ENCODE data around the gene CMKLR1. TPM values are rescaled to one million over a fixed set of nuclear protein-coding genes. Genes with fewer than 3 reads are reported as not detected.

CMKLR1 gene
- total RNA-seq, 4 donors from 2014 or later: 0.19 to 5.7 (median 2.5) TPM

GRCh38 chr12:108247130-108247529 lies 92.0 kb downstream of the CMKLR1 start:
- H3K4me1 ChIP-seq: no peaks in the 10 kb centered on the region
- no peak overlapping the region for H3K27ac ChIP-seq
- H3K36me3 ChIP-seq: no peaks in the 10 kb centered on the region
- TF ChIP-seq POLR2A (IDR thresholded peaks at IDR 0.05): no peak
- no peak overlapping the region for H3K4me3 ChIP-seq
- 66 to 71% methylated on average over 2 of the region's 2 CpGs for WGBS, 2 donors
- intact Hi-C loops (cut with DNase I): no loop called here
- peaks cover 0 to 5% (median 0%) of the 10 kb centered on the region in 4 donors for H3K27me3 ChIP-seq
- no peak for DNase-seq
- no peaks in the 10 kb centered on the region for H3K9me3 ChIP-seq

GRCh38 chr12:108241986-108242703 lies 97.0 kb downstream of the CMKLR1 start:
- WGBS, 2 donors: 58 to 59% methylated on average over 9 to 10 of the region's 10 CpGs
- H3K9me3 ChIP-seq: no peaks in the 10 kb centered on the region

GRCh38 chr12:108240928-108241327 lies 98.2 kb downstream of the CMKLR1 start:
- DNase-seq: no peak
- H3K27ac ChIP-seq: no peak overlapping the region
- H3K36me3 ChIP-seq: no peaks in the 10 kb centered on the region
- no peaks in the 10 kb centered on the region for H3K9me3 ChIP-seq
- intact Hi-C loops (cut with DNase I): no loop called here
- WGBS, 2 donors: 60 to 83% methylated on average over 1 to 3 of the region's 4 CpGs
- no peak for TF ChIP-seq POLR2A (IDR thresholded peaks at IDR 0.05)
- TF ChIP-seq CTCF (IDR thresholded peaks at IDR 0.05): no peak
- no peaks in the 10 kb centered on the region for H3K27me3 ChIP-seq
- H3K4me1 ChIP-seq: no peaks in the 10 kb centered on the region
- H3K4me3 ChIP-seq: no peak overlapping the region

More at GRCh38 chr12:108241986-108242703, 97.0 kb downstream of the CMKLR1 start:
- no peak for DNase-seq
- no peaks in the 10 kb centered on the region for H3K36me3 ChIP-seq
- intact Hi-C loops (cut with DNase I): no loop called here
- H3K4me1 ChIP-seq: no peaks in the 10 kb centered on the region
- H3K4me3 ChIP-seq: no peak overlapping the region
- H3K27ac ChIP-seq: no peak overlapping the region
- no peaks in the 10 kb centered on the region for H3K27me3 ChIP-seq
- no peak for TF ChIP-seq POLR2A (IDR thresholded peaks at IDR 0.05)
- TF ChIP-seq CTCF (IDR thresholded peaks at IDR 0.05): no peak

GRCh38 chr12:108240027-108240785 lies 98.9 kb downstream of the CMKLR1 start:
- TF ChIP-seq CTCF (IDR thresholded peaks at IDR 0.05) (no peak), POLR2A (IDR thresholded peaks at IDR 0.05) (no peak)
- no peaks in the 10 kb centered on the region for H3K27me3 ChIP-seq
- no peak overlapping the region for H3K4me3 ChIP-seq
- H3K4me1 ChIP-seq: no peaks in the 10 kb centered on the region
- whole genome bisulfite sequencing, 2 donors: 57 to 82% methylated on average over 18 to 29 of the region's 34 CpGs
- H3K27ac ChIP-seq: no peak overlapping the region
- DNase-seq: no peak
- intact Hi-C loops (cut with DNase I): no loop called here
- H3K9me3 ChIP-seq: no peaks in the 10 kb centered on the region
- no peaks in the 10 kb centered on the region for H3K36me3 ChIP-seq

- Histone ChIP-seq H3K9me3 (no peaks in the 10 kb centered on the region), H3K4me1 (no peaks in the 10 kb centered on the region), H3K27me3 (no peaks in the 10 kb centered on the region), H3K4me3 (no peak overlapping the region), H3K36me3 (no peaks in the 10 kb centered on the region), H3K27ac (no peak overlapping the region)
- 77 to 100% methylated on average over 2 of the region's 2 CpGs for WGBS, 2 donors
- DNase-seq: no peak
- TF ChIP-seq CTCF (IDR thresholded peaks at IDR 0.05): no peak
- TF ChIP-seq POLR2A (IDR thresholded peaks at IDR 0.05): no peak
- intact Hi-C loops (cut with DNase I): no loop called here
Measured at GRCh38 chr12:108239378-108239777, 99.7 kb downstream of the CMKLR1 start.

Data from esophagus squamous epithelium (tissue), 5 donors.